ENCODE data around the gene LHB. TPM values are rescaled to one million over a fixed set of nuclear protein-coding genes. Genes with fewer than 3 reads are reported as not detected.

LHB gene
- total and polyA plus RNA-seq, 2 of the 4 experiments (the other 2 are of a cell fraction), result not detected

GRCh38 chr19:48989701-48990291 lies 27.1 kb downstream of the LHB start:
- Histone ChIP-seq H3K27me3 (ENCODE audit: control insufficient read depth, insufficient read depth, low read length) (no peaks in the 10 kb centered on the region), H3K18ac (ENCODE audit: low read depth, low read length) (no peak overlapping the region), H4K5ac (ENCODE audit: low read depth, low read length) (no peak overlapping the region), H3K4me3 (ENCODE audit: insufficient read depth, low read depth, low read length) (no peak overlapping the region), H4K8ac (ENCODE audit: low read depth in 2 of 2, low read length in 2 of 2) (no peak overlapping the region), H3K79me1 (ENCODE audit: low read depth in 1 of 2, low read length in 2 of 2) (peaks cover 24 to 78% of the 10 kb centered on the region in 2 experiments), H2BK5ac (ENCODE audit: low read depth, low read length, poor library complexity, severe bottlenecking) (no peak overlapping the region), H3K56ac (ENCODE audit: extremely low read depth, insufficient read depth, low read length) (no peak overlapping the region), H2AFZ (replicated peaks; ENCODE audit: low read length, poor library complexity) (no peak overlapping the region), H2BK120ac (ENCODE audit: low read depth, low read length) (no peak overlapping the region), H2BK20ac (ENCODE audit: low read depth, low read length) (no peak overlapping the region), H4K91ac (ENCODE audit: insufficient read depth, low read depth, low read length) (no peak overlapping the region), H3K9me3 (ENCODE audit: control insufficient read depth, insufficient read depth, low read length) (no peaks in the 10 kb centered on the region), H2BK15ac (ENCODE audit: low read depth, low read length) (no peak overlapping the region), H4K20me1 (ENCODE audit: insufficient read depth, low read length) (peaks cover 28% of the 10 kb centered on the region), H3K4me2 (ENCODE audit: low read depth, low read length) (no peak overlapping the region), H3K14ac (replicated peaks; ENCODE audit: low read depth, low read length) (no peak overlapping the region), H3K36me3 (ENCODE audit: control insufficient read depth, insufficient read depth, low read length) (peaks cover 42% of the 10 kb centered on the region), H3K9ac (ENCODE audit: low read depth, low read length) (no peak overlapping the region), H3K23ac (ENCODE audit: low read depth, low read length) (no peak overlapping the region), H3K27ac (ENCODE audit: insufficient read depth, low read length) (no peak overlapping the region), H3K9me1 (ENCODE audit: insufficient read depth, low read length) (peaks cover 13% of the 10 kb centered on the region), H2AK9ac (replicated peaks; ENCODE audit: low read depth, low read length, poor library complexity) (no peak overlapping the region), H3K4ac (ENCODE audit: low read depth, low read length) (no peak overlapping the region), H3K4me1 (ENCODE audit: control insufficient read depth, insufficient read depth, low read length) (peaks cover 11% of the 10 kb centered on the region), H2AK5ac (ENCODE audit: low read depth, low read length) (no peak overlapping the region)
- dilution Hi-C loops (cut with HindIII; ENCODE audit: low sequenced_read_pairs, unreplicated experiment) (no loop called here), in situ Hi-C loops (cut with MboI; ENCODE audit: low sequenced_read_pairs) (no loop called here), intact Hi-C loops (cut with micrococcal nuclease) (loop anchor here (5.0 to 10.0 kb wide), 3 partner anchors 68 to 215 kb away; partner anchors contain the start of genes CGB7 and KCNA7)
- no peak for DNase-seq
- TF ChIP-seq BHLHE40 (IDR thresholded peaks at IDR 0.05; ENCODE audit: low read depth, low read length) (no peak), CTCF (conservative IDR thresholded peaks at IDR 0.05; ENCODE audit: low read depth, low read length) (no peak), RAD21 (IDR thresholded peaks at IDR 0.05; ENCODE audit: low read length) (no peak), NFE2L2 (IDR thresholded peaks at IDR 0.05; ENCODE audit: low read depth, low read length) (no peak), RCOR1 (IDR thresholded peaks at IDR 0.05; ENCODE audit: insufficient replicate concordance, low read length) (no peak), MXI1 (IDR thresholded peaks at IDR 0.05; ENCODE audit: borderline replicate concordance, low read depth, low read length) (no peak), CHD1 (IDR thresholded peaks at IDR 0.05; ENCODE audit: low read depth, low read length) (no peak), FOS (IDR thresholded peaks at IDR 0.05; ENCODE audit: low read depth, low read length) (no peak), MAZ (IDR thresholded peaks at IDR 0.05; ENCODE audit: borderline replicate concordance, low read depth, low read length) (no peak), MAFK (IDR thresholded peaks at IDR 0.05; ENCODE audit: low read depth, low read length) (no peak), POLR2A (IDR thresholded peaks at IDR 0.05; ENCODE audit: low read depth, low read length) (no peak), RFX5 (IDR thresholded peaks at IDR 0.05; ENCODE audit: low read depth, low read length) (no peak), USF2 (IDR thresholded peaks at IDR 0.05; ENCODE audit: low read depth, low read length) (no peak), CEBPB (IDR thresholded peaks at IDR 0.05; ENCODE audit: low read depth, low read length) (no peak), SMC3 (IDR thresholded peaks at IDR 0.05; ENCODE audit: low read depth, low read length) (no peak)
- TF ChIP-seq, protein P1, sequence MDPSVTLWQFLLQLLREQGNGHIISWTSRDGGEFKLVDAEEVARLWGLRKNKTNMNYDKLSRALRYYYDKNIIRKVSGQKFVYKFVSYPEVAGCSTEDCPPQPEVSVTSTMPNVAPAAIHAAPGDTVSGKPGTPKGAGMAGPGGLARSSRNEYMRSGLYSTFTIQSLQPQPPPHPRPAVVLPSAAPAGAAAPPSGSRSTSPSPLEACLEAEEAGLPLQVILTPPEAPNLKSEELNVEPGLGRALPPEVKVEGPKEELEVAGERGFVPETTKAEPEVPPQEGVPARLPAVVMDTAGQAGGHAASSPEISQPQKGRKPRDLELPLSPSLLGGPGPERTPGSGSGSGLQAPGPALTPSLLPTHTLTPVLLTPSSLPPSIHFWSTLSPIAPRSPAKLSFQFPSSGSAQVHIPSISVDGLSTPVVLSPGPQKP (IDR thresholded peaks at IDR 0.05; ENCODE audit: borderline replicate concordance, low read depth, low read length), result no peak
- ChIA-PET CTCF (interaction anchor here (1.0 kb wide), 1 partner anchor 10 kb away, joined by 4 read pairs; no protein-coding TSS in a partner anchor), POLR2A (ENCODE audit: unreplicated experiment) (no interaction called here)
- no TSS peak for BruUV-seq (replicated peaks)
- 86% methylated on average over 6 of the region's 17 CpGs; no CpG with 5 or more reads in 1 of the 2 experiments for WGBS, 2 experiments (ENCODE audit: extremely low coverage in 2 of 2, insufficient read length in 1 of 2)
- ATAC-seq (ENCODE audit: low read depth), result no peak

Measured in IMR-90 (cell line).